HG03064 (cell line): ENCODE results near the gene TBR1.

Source experiments
- ATAC-seq: cut with Tn5 transposase; IDR thresholded peaks from one replicate; pipeline ENCODE4 v1.9.1; 2021; ENCODE audit warnings: low read depth; ENCODE audit not compliant: unreplicated experiment

TBR1 gene

GRCh38 chr2:161414042-161415033 lies 1.8 kb upstream of the TBR1 start:
- peak; percentile 48 for ATAC-seq

GRCh38 chr2:161415034-161415986 lies 787 bp upstream of the TBR1 start:
- peak; percentile 37 for ATAC-seq

- no peak for ATAC-seq
Observed at GRCh38 chr2:161416708-161417437, 776 bp downstream of the TBR1 start.

GRCh38 chr2:161417438-161418274 lies 1.6 kb downstream of the TBR1 start:
- no peak for ATAC-seq

GRCh38 chr2:161418275-161418714 lies 2.2 kb downstream of the TBR1 start:
- no peak for ATAC-seq

GRCh38 chr2:161418715-161419637 lies 2.9 kb downstream of the TBR1 start:
- no peak for ATAC-seq

GRCh38 chr2:161419638-161420190 lies 3.6 kb downstream of the TBR1 start:
- no peak for ATAC-seq

- no peak for ATAC-seq
Observed at GRCh38 chr2:161420406-161421074, 4.4 kb downstream of the TBR1 start.

- ATAC-seq, result no peak
Observed at GRCh38 chr2:161421686-161422085, 5.6 kb downstream of the TBR1 start.

- ATAC-seq, result no peak
Observed at GRCh38 chr2:161422816-161423403, 6.8 kb downstream of the TBR1 start.

- ATAC-seq, result no peak
Observed at GRCh38 chr2:161423421-161424393, 7.6 kb downstream of the TBR1 start.

GRCh38 chr2:161424394-161424769 lies 8.3 kb downstream of the TBR1 start:
- ATAC-seq, result no peak

GRCh38 chr2:161424891-161425727 lies 9.0 kb downstream of the TBR1 start:
- no peak for ATAC-seq

GRCh38 chr2:161425728-161426454 lies 9.8 kb downstream of the TBR1 start:
- no peak for ATAC-seq
